Glomerular endothelial cell (primary cell): Measurements from ENCODE around the gene GPBAR1. TPM values are rescaled to one million over a fixed set of nuclear protein-coding genes. Genes with fewer than 3 reads are reported as not detected.

Experiments
- DNase-seq: peaks from one replicate; pipeline ENCODE4 v3.0.0-alpha.2; 2011; ENCODE audit warnings: low read depth, low spot score; ENCODE audit errors: extremely low read depth
- total RNA-seq: library from RNA; depleted of rRNA; stranded (reverse); fragments of >200 nt; gene quantifications from 2 replicates; pipeline ENCODE4 v1.2.3, GENCODE V29; 2015

The GPBAR1 gene
- total RNA-seq, 1 donor from 2014 or later: 0.35 TPM

- no peak for DNase-seq
Observed at GRCh38 chr2:218244204-218244603, 16.6 kb upstream of the GPBAR1 start.

- no peak for DNase-seq
Observed at GRCh38 chr2:218244665-218245064, 16.1 kb upstream of the GPBAR1 start.

GRCh38 chr2:218245214-218245613 is 15.6 kb upstream of the GPBAR1 start:
- no peak for DNase-seq

- no peak for DNase-seq
Observed at GRCh38 chr2:218249691-218250090, 11.1 kb upstream of the GPBAR1 start.

DNA sequence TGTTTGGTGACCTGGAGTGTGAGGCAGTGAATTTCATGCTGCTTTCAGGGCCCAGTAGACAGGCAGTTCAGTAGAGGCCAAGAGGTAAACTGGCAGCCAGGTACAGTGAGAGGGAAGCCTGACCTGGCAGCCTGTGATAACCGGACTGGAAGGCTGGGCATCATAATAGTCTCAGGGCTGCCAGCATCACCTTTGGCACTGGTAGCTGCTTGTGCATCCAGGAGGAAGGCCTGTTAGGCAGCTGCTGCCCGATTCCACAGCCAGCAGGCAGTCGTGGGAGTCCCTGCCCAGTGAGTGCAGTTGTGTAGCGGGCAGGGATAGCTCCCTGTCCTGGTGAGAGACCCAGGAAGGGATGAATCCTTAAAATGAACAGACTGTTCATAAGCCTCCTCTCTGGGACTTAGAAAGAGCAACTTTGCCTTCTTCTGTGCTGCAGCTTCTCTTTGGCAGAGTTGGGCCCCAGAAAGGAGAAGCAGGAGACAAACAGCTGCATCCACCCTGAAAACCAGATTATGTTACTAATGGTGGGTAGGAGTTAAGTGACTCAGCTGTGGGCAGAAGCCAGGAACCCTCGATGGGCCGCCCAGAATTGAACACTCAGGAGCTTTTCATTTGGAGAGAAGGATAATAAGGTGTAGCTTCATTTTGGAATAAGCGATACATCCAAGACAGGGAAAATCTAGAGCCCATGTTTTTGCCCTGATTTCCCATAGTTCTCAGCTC is 8.1 kb upstream of the GPBAR1 start:
- no peak for DNase-seq

DNA sequence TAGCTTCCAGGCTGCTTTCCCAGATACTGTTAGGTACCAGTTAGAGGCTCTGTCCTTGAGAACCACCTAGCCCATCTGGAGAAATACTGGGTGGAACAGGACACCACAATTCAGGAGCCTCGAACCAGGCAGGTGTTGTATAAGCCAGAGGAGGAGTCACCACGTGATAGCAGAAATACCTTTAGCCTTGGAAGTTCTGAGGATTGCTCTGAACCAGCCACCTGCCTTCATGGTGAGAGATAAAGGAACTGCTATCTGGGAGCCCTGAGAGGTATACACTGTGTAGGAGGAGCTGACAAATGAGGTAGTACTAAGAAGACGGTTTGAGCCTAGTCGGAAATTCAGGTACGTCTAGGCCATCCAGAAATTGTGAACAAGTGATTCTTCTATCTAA is 7.6 kb upstream of the GPBAR1 start:
- no peak for DNase-seq

DNA sequence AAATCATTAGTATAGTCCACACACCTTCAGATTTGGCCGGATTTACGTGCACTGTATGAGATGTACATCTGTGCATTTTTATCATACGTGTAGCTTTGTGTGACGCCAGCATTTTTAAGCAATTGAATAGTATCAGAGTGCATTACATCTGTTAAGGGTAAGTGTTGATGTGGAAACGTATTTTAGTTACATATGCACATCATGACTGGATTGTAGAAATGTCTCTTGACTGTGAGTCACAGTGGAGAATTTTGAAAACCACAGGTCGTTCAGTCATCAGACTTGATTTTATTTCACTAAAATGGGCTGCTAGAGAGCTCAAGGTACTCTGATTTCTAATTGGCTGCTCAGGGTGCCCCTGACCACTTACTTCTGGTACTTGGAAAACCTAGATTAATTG is 5.4 kb upstream of the GPBAR1 start:
- no peak for DNase-seq

- DNase-seq: no peak
Observed at GRCh38 chr2:218256612-218257350, 4.0 kb upstream of the GPBAR1 start.

DNA sequence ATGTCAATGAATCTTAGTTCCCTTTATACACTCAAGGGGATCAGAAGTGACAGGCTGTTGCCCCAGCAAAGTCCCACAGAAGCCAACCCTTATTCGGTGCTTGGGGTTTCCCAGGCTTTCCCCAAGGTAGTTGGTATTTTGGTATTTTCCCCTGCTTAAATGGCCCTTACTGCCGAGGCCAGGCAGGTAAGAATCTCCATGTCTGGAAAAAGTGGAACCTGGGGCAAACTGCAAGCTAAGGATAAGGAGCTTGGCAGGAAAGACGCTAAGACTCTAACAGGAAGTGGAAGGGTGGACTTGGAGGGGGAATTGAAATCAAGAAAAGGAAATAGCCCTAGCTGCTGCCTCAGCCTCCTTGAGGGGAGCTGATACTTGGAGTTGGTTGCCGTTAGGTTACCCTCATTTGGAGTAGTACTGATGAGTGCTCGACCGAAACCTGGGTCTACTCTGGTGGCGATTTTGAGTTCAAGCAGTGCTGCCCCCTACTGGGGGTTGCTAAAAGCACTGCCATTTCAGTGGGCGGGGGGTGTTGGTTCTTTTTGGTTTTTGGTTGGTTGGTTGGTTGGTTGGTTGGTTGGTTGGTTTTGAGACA is 3.3 kb upstream of the GPBAR1 start:
- no peak for DNase-seq

DNA sequence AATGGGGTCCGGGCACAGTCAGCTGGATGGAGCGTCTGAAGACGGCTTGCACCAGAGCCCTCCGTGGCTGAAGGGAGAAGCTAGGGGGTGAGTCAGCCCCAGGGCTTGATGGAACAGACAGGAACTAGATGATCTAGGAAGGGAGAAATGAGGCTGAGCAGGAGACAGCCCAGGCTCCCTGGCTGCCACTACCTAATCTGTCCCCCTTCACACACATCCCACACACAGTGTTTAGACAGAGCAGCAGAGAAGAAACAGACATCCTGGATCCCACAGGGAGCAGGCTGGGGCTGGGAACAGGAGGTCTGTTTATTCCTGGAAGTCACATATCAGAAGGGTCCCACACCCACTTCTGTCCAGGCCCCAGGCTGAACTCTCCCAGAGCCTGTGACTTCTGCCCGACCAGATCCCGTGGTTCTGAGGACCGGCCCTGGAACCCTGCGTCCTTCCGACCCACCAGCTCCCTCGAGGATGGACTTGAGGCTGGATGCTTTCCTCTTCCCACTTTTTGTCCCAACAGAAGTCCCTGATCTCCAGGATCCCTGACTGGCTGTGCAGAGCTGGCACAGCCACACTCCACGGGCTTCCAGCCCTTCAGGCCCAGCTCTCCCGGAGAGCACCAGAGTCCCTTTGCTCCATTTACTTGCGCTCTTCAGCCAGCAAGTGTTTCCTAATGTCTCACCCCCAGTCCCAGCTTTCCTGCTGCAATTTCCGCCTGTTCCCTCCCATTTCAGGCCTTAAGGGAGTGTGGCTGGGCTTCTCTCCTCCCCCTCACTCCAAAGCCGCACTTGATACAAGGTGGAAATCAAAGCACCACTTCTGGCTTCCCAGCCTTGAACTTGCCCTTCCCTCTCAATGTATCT is 1.5 kb upstream of the GPBAR1 start:
- DNase-seq: no peak

GRCh38 chr2:218260166-218260565 is 649 bp upstream of the GPBAR1 start:
- DNase-seq: no peak

GRCh38 chr2:218261423-218262236 is 815 bp downstream of the GPBAR1 start:
- DNase-seq: no peak

DNA sequence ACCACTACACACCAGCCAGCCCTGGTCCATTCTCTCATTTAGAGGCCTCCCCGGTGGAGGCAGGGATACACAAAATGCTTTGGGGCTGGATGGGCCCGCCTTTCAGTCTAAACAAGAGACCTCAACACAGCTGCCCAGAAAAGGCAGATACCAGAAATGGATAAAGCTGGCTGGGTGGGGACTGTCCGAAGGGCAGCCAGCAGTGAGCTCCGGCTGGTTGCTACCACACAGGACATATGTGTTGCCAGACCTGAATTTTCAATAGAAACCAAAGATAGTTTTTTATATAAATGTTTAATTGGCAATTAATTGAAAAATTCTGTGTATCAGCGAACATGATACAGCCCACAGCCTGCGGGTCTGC is 1.4 kb downstream of the GPBAR1 start:
- no peak for DNase-seq

- DNase-seq: no peak
Observed at GRCh38 chr2:218262631-218263586, 2.1 kb downstream of the GPBAR1 start.

- no peak for DNase-seq
Observed at GRCh38 chr2:218263817-218264641, 3.2 kb downstream of the GPBAR1 start.

- DNase-seq: no peak
Observed at GRCh38 chr2:218264773-218265561, 4.2 kb downstream of the GPBAR1 start.

DNA sequence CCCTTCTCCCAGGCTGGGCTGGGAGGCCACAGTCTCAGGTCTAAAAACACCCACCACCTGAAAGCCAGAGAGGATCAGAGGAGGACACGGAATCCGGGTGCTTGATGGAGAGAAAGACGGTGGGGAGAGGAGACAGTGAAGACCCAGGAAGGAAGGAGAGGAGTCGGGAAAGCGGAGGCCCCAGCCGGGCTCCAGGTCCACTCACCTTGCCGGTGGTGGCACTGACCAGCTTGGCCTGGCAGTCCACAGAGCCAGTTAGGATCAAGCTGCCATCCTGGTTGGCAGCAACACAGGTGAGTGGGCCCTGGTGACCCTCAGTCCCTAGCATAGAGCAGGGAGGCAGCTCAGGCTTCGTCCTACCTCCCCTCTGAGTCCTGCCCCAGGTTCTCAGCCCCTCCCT is 4.8 kb downstream of the GPBAR1 start:
- DNase-seq: no peak
